Measurements from ENCODE around the gene TNIK. TPM values are rescaled to one million over a fixed set of nuclear protein-coding genes. Genes with fewer than 3 reads are reported as not detected.

The TNIK gene
- polyA plus RNA-seq, 4 donors: 15.8 to 20.1 (median 17.4) TPM

GRCh38 chr3:171185959-171186358 lies 274.2 kb downstream of the TNIK start:
- no peak for DNase-seq (ENCODE audit: low read depth in 4 of 4, low spot score in 2 of 4)

GRCh38 chr3:171184372-171184771 lies 275.8 kb downstream of the TNIK start:
- no peak for DNase-seq (ENCODE audit: low read depth in 4 of 4, low spot score in 2 of 4)

- no peak for DNase-seq (ENCODE audit: low read depth in 4 of 4, low spot score in 2 of 4)
Measured at GRCh38 chr3:171183042-171183441, 277.2 kb downstream of the TNIK start.

- DNase-seq (ENCODE audit: low read depth in 4 of 4, low spot score in 2 of 4): no peak
Measured at GRCh38 chr3:171181907-171182690, 278.1 kb downstream of the TNIK start.

GRCh38 chr3:171178714-171179113 lies 281.5 kb downstream of the TNIK start:
- DNase-seq (ENCODE audit: low read depth in 4 of 4, low spot score in 2 of 4): no peak

GRCh38 chr3:171177553-171177952 lies 282.7 kb downstream of the TNIK start:
- DNase-seq (ENCODE audit: low read depth in 4 of 4, low spot score in 2 of 4): no peak

GRCh38 chr3:171177056-171177455 lies 283.1 kb downstream of the TNIK start:
- DNase-seq (ENCODE audit: low read depth in 4 of 4, low spot score in 2 of 4): no peak

GRCh38 chr3:171176244-171176933 lies 283.8 kb downstream of the TNIK start:
- DNase-seq (ENCODE audit: low read depth in 4 of 4, low spot score in 2 of 4): no peak

- no peak for DNase-seq (ENCODE audit: low read depth in 4 of 4, low spot score in 2 of 4)
Measured at GRCh38 chr3:171175741-171176234, 284.4 kb downstream of the TNIK start.

- DNase-seq (ENCODE audit: low read depth in 4 of 4, low spot score in 2 of 4): no peak
Measured at GRCh38 chr3:171173736-171174135, 286.5 kb downstream of the TNIK start.

- no peak for DNase-seq (ENCODE audit: low read depth in 4 of 4, low spot score in 2 of 4)
Measured at GRCh38 chr3:171172070-171172469, 288.1 kb downstream of the TNIK start.

GRCh38 chr3:171169866-171170265 lies 290.3 kb downstream of the TNIK start:
- DNase-seq (ENCODE audit: low read depth in 4 of 4, low spot score in 2 of 4): no peak

- no peak for DNase-seq (ENCODE audit: low read depth in 4 of 4, low spot score in 2 of 4)
Measured at GRCh38 chr3:171169443-171169842, 290.8 kb downstream of the TNIK start.

- DNase-seq (ENCODE audit: low read depth in 4 of 4, low spot score in 2 of 4): no peak
Measured at GRCh38 chr3:171168551-171168950, 291.7 kb downstream of the TNIK start.

- DNase-seq (ENCODE audit: low read depth in 4 of 4, low spot score in 2 of 4): no peak
Measured at GRCh38 chr3:171168086-171168485, 292.1 kb downstream of the TNIK start.

GRCh38 chr3:171165983-171166382 lies 294.2 kb downstream of the TNIK start:
- no peak for DNase-seq (ENCODE audit: low read depth in 4 of 4, low spot score in 2 of 4)

- DNase-seq (ENCODE audit: low read depth in 4 of 4, low spot score in 2 of 4): no peak
Measured at GRCh38 chr3:171165499-171165921, 294.7 kb downstream of the TNIK start.

- no peak for DNase-seq (ENCODE audit: low read depth in 4 of 4, low spot score in 2 of 4)
Measured at GRCh38 chr3:171164067-171164465, 296.1 kb downstream of the TNIK start.

- DNase-seq (ENCODE audit: low read depth in 4 of 4, low spot score in 2 of 4): no peak
Measured at GRCh38 chr3:171163101-171164066, 296.8 kb downstream of the TNIK start.

GRCh38 chr3:171160325-171160724 lies 299.9 kb downstream of the TNIK start:
- no peak for DNase-seq (ENCODE audit: low read depth in 4 of 4, low spot score in 2 of 4)

- DNase-seq (ENCODE audit: low read depth in 4 of 4, low spot score in 2 of 4): no peak
Measured at GRCh38 chr3:171159822-171160157, 300.4 kb downstream of the TNIK start.
